ENCODE results near the gene MAG. TPM values are rescaled to one million over a fixed set of nuclear protein-coding genes. Genes with fewer than 3 reads are reported as not detected.

Gene MAG
- total RNA-seq, 2 donors from 2014 or later: not detected

- ATAC-seq (no peak), DNase-seq (no peak)
- intact Hi-C loops (cut with DNase I): no loop called here
These were observed 3.2 kb downstream of the MAG start for GRCh38 chr19:35294859-35295791.

- intact Hi-C loops (cut with DNase I): no loop called here
- ATAC-seq (no peak), DNase-seq (no peak)
These were observed 4.0 kb downstream of the MAG start for GRCh38 chr19:35295792-35296462.

- intact Hi-C loops (cut with DNase I): no loop called here
- DNase-seq (no peak), ATAC-seq (no peak)
These were observed 4.9 kb downstream of the MAG start for GRCh38 chr19:35296644-35297514.

GRCh38 chr19:35297515-35297848 is 5.5 kb downstream of the MAG start:
- intact Hi-C loops (cut with DNase I): no loop called here
- DNase-seq (no peak), ATAC-seq (no peak)

- ATAC-seq (no peak), DNase-seq (no peak)
- intact Hi-C loops (cut with DNase I): no loop called here
These were observed 6.0 kb downstream of the MAG start for GRCh38 chr19:35297922-35298321.

GRCh38 chr19:35298561-35298972 is 6.6 kb downstream of the MAG start:
- intact Hi-C loops (cut with DNase I): no loop called here
- ATAC-seq: no peak
- DNase-seq: no peak

GRCh38 chr19:35299523-35300338 is 7.8 kb downstream of the MAG start:
- ATAC-seq: peak; percentile 23 to 50
- no peak for DNase-seq
- intact Hi-C loops (cut with DNase I): no loop called here

GRCh38 chr19:35300339-35300649 is 8.3 kb downstream of the MAG start:
- DNase-seq (no peak), ATAC-seq (no peak)
- intact Hi-C loops (cut with DNase I): no loop called here

GRCh38 chr19:35301961-35302360 is 10.0 kb downstream of the MAG start:
- intact Hi-C loops (cut with DNase I): no loop called here
- DNase-seq (no peak), ATAC-seq (no peak)

GRCh38 chr19:35302446-35302845 is 10.5 kb downstream of the MAG start:
- ATAC-seq: no peak
- intact Hi-C loops (cut with DNase I): no loop called here
- DNase-seq: no peak

- ATAC-seq (no peak), DNase-seq (no peak)
- intact Hi-C loops (cut with DNase I): no loop called here
These were observed 11.5 kb downstream of the MAG start for GRCh38 chr19:35303357-35303915.

- intact Hi-C loops (cut with DNase I): no loop called here
- no peak for DNase-seq
These were observed 12.1 kb downstream of the MAG start for GRCh38 chr19:35304036-35304435.

GRCh38 chr19:35305181-35305580 is 13.2 kb downstream of the MAG start:
- no peak for ATAC-seq
- DNase-seq: no peak
- intact Hi-C loops (cut with DNase I): no loop called here

More at GRCh38 chr19:35304036-35304435, 12.1 kb downstream of the MAG start:
- no peak for ATAC-seq

- intact Hi-C loops (cut with DNase I): no loop called here
- no peak for ATAC-seq
- no peak for DNase-seq
These were observed 14.7 kb downstream of the MAG start for GRCh38 chr19:35306473-35307246.

- DNase-seq (no peak), ATAC-seq (no peak)
- intact Hi-C loops (cut with DNase I): no loop called here
These were observed 16.0 kb downstream of the MAG start for GRCh38 chr19:35307931-35308330.

- DNase-seq: no peak
- ATAC-seq: no peak
- intact Hi-C loops (cut with DNase I): no loop called here
These were observed 16.9 kb downstream of the MAG start for GRCh38 chr19:35308910-35309309.

GRCh38 chr19:35309481-35310279 is 17.7 kb downstream of the MAG start:
- intact Hi-C loops (cut with DNase I): no loop called here
- ATAC-seq (peak; percentile 70 to 78), DNase-seq (peak; percentile 40)
